HEK293 (cell line): ENCODE measurements around the gene OPA3.

Experiments used
- AEBP2 ChIP-seq: fragments of 450-650 bp; formaldehyde crosslinking; IDR thresholded peaks from 2 replicates; pipeline ENCODE4 v1.5.1; 2016; ENCODE audit warnings: missing biosample characterization, missing genetic modification characterization, borderline replicate concordance
- BCL11B ChIP-seq: fragments of 450-650 bp; formaldehyde crosslinking; IDR thresholded peaks from 2 replicates; pipeline ENCODE4 v1.5.1; 2016; ENCODE audit warnings: low read depth, missing biosample characterization, missing genetic modification characterization
- EGR2 ChIP-seq: fragments of 450-650 bp; formaldehyde crosslinking; IDR thresholded peaks from 2 replicates; pipeline ENCODE4 v1.5.1; 2016; ENCODE audit warnings: low read depth, missing biosample characterization, missing genetic modification characterization
- GFI1B ChIP-seq: fragments of 450-650 bp; formaldehyde crosslinking; IDR thresholded peaks from 2 replicates; pipeline ENCODE4 v1.5.1; 2016; ENCODE audit warnings: missing biosample characterization, missing genetic modification characterization
- KLF1 ChIP-seq: fragments of 450-650 bp; formaldehyde crosslinking; IDR thresholded peaks from 2 replicates; pipeline ENCODE4 v1.5.1; 2016; ENCODE audit warnings: missing biosample characterization, missing genetic modification characterization
- MZF1 ChIP-seq: fragments of 450-650 bp; formaldehyde crosslinking; IDR thresholded peaks from 2 replicates; pipeline ENCODE4 v1.5.1; 2017; ENCODE audit warnings: missing biosample characterization, missing genetic modification characterization, borderline replicate concordance
- PRDM1 ChIP-seq: fragments of 450-650 bp; formaldehyde crosslinking; IDR thresholded peaks from 2 replicates; pipeline ENCODE4; 2016; ENCODE audit warnings: missing biosample characterization, missing genetic modification characterization
- PRDM10 ChIP-seq: fragments of 450-650 bp; formaldehyde crosslinking; IDR thresholded peaks from 2 replicates; pipeline ENCODE4 v1.5.1; 2016; ENCODE audit warnings: missing biosample characterization, missing genetic modification characterization
- WT1 ChIP-seq: fragments of 450-650 bp; formaldehyde crosslinking; IDR thresholded peaks from 2 replicates; pipeline ENCODE4 v1.5.1; 2016; ENCODE audit warnings: missing biosample characterization, missing genetic modification characterization
- ZFP3 ChIP-seq: fragments of 450-650 bp; formaldehyde crosslinking; IDR thresholded peaks from 2 replicates; pipeline ENCODE4 v1.5.1; 2016; ENCODE audit warnings: low read depth, missing biosample characterization, missing genetic modification characterization
- ZFP37 ChIP-seq: fragments of 450-650 bp; formaldehyde crosslinking; IDR thresholded peaks from 2 replicates; pipeline ENCODE4 v1.5.1; 2016; ENCODE audit warnings: missing biosample characterization, missing genetic modification characterization
- ZFP41 ChIP-seq: fragments of 450-650 bp; formaldehyde crosslinking; IDR thresholded peaks from 2 replicates; pipeline ENCODE4 v1.5.1; 2016; ENCODE audit warnings: missing biosample characterization, missing genetic modification characterization, borderline replicate concordance
- ZIC2 ChIP-seq: fragments of 450-650 bp; formaldehyde crosslinking; IDR thresholded peaks from 2 replicates; pipeline ENCODE4 v1.5.1; 2016; ENCODE audit warnings: missing biosample characterization, missing genetic modification characterization
- ZNF133 ChIP-seq: fragments of 450-650 bp; formaldehyde crosslinking; IDR thresholded peaks from 2 replicates; pipeline ENCODE4 v1.5.1; 2016; ENCODE audit warnings: missing biosample characterization, missing genetic modification characterization
- ZNF140 ChIP-seq: fragments of 450-650 bp; formaldehyde crosslinking; IDR thresholded peaks from 2 replicates; pipeline ENCODE4 v1.5.1; 2016; ENCODE audit warnings: missing biosample characterization, missing genetic modification characterization
- ZNF280D ChIP-seq: fragments of 450-650 bp; formaldehyde crosslinking; IDR thresholded peaks from 2 replicates; pipeline ENCODE4 v1.5.1; 2016; ENCODE audit warnings: missing biosample characterization, missing genetic modification characterization
- ZNF292 ChIP-seq: fragments of 450-650 bp; formaldehyde crosslinking; IDR thresholded peaks from 2 replicates; pipeline ENCODE4 v1.5.1; 2016; ENCODE audit warnings: low read depth, missing biosample characterization, missing genetic modification characterization, borderline replicate concordance
- ZNF324 ChIP-seq: fragments of 450-650 bp; formaldehyde crosslinking; IDR thresholded peaks from 2 replicates; pipeline ENCODE4 v1.5.1; 2016; ENCODE audit warnings: missing biosample characterization, missing genetic modification characterization
- ZNF354C ChIP-seq: fragments of 450-650 bp; formaldehyde crosslinking; IDR thresholded peaks from 2 replicates; pipeline ENCODE4 v1.5.1; 2016; ENCODE audit warnings: missing biosample characterization, missing genetic modification characterization, low read depth, borderline replicate concordance
- ZNF394 ChIP-seq: fragments of 450-650 bp; formaldehyde crosslinking; IDR thresholded peaks from 2 replicates; pipeline ENCODE4 v1.5.1; 2016; ENCODE audit warnings: missing biosample characterization, missing genetic modification characterization, mild to moderate bottlenecking, moderate library complexity, borderline replicate concordance
- ZNF423 ChIP-seq: fragments of 450-650 bp; formaldehyde crosslinking; IDR thresholded peaks from 2 replicates; pipeline ENCODE4 v1.5.1; 2016; ENCODE audit warnings: missing biosample characterization, missing genetic modification characterization
- ZNF639 ChIP-seq: fragments of 450-650 bp; formaldehyde crosslinking; IDR thresholded peaks from 2 replicates; pipeline ENCODE4 v1.5.1; 2016; ENCODE audit warnings: missing biosample characterization, missing genetic modification characterization
- ZNF658 ChIP-seq: fragments of 450-650 bp; formaldehyde crosslinking; IDR thresholded peaks from 2 replicates; pipeline ENCODE4; 2016; ENCODE audit warnings: missing biosample characterization, missing genetic modification characterization
- ZNF704 ChIP-seq: fragments of 450-650 bp; formaldehyde crosslinking; IDR thresholded peaks from 2 replicates; pipeline ENCODE4 v1.5.1; 2016; ENCODE audit warnings: missing biosample characterization, missing genetic modification characterization
- ZNF785 ChIP-seq: fragments of 450-650 bp; formaldehyde crosslinking; IDR thresholded peaks from 2 replicates; pipeline ENCODE4 v1.5.1; 2016; ENCODE audit warnings: missing biosample characterization, missing genetic modification characterization
- ZSCAN16 ChIP-seq: fragments of 450-650 bp; formaldehyde crosslinking; IDR thresholded peaks from 2 replicates; pipeline ENCODE4 v1.5.1; 2016; ENCODE audit warnings: missing biosample characterization, missing genetic modification characterization
- ZSCAN4 ChIP-seq: fragments of 450-650 bp; formaldehyde crosslinking; IDR thresholded peaks from 2 replicates; pipeline ENCODE4 v1.5.1; 2017; ENCODE audit warnings: missing biosample characterization, missing genetic modification characterization

OPA3 gene

GRCh38 chr19:45607071-45608029 lies 22.7 kb upstream of the OPA3 start (continued):
- no peak for TF ChIP-seq ZNF639 (tag by site-specific recombination)
- TF ChIP-seq ZNF704 (tag by site-specific recombination), result no peak
- TF ChIP-seq PRDM10 (tag by site-specific recombination), result peak; percentile 77
- TF ChIP-seq ZNF423 (tag by site-specific recombination), result peak; percentile 50; the same call in 1 of the 2 replicates
- 0 out of 2 replicates have a peak, but pooled peaks have one; percentile 35 for TF ChIP-seq WT1 (tag by site-specific recombination)
- no peak for TF ChIP-seq GFI1B (tag by site-specific recombination)
- TF ChIP-seq ZNF394 (tag by site-specific recombination), result no peak
- TF ChIP-seq ZIC2 (tag by site-specific recombination), result peak; percentile 25
- no peak for TF ChIP-seq ZNF133 (tag by site-specific recombination)
- TF ChIP-seq ZNF140 (tag by site-specific recombination), result no peak
- TF ChIP-seq BCL11B (tag by site-specific recombination), result 0 out of 2 replicates have a peak, but pooled peaks have one; percentile 52
- peak; percentile 56; the same call in 1 of the 2 replicates for TF ChIP-seq ZFP3 (tag by site-specific recombination)
- TF ChIP-seq ZFP37 (tag by site-specific recombination), result 0 out of 2 replicates have a peak, but pooled peaks have one; percentile 39
- TF ChIP-seq EGR2 (tag by site-specific recombination), result no peak
- no peak for TF ChIP-seq ZNF785 (tag by site-specific recombination)
- no peak for TF ChIP-seq AEBP2
- no peak for TF ChIP-seq ZSCAN16 (tag by site-specific recombination)
- TF ChIP-seq ZNF324 (tag by site-specific recombination), result peak; percentile 37; the same call in 1 of the 2 replicates
- TF ChIP-seq ZNF280D (tag by site-specific recombination), result no peak
- TF ChIP-seq ZNF354C, result no peak
- TF ChIP-seq KLF1 (tag by site-specific recombination), result no peak
- TF ChIP-seq ZSCAN4 (tag by site-specific recombination), result no peak
- TF ChIP-seq MZF1, result peak; percentile 21; the same call in 1 of the 2 replicates
- TF ChIP-seq ZNF292 (tag by site-specific recombination), result no peak
- no peak for TF ChIP-seq ZFP41 (tag by site-specific recombination)
- peak; percentile 93 for TF ChIP-seq PRDM1
- no peak for TF ChIP-seq ZNF658 (tag by site-specific recombination)
